Natural killer cell treated with Interleukin-12 subunit alpha and Interleukin-12 subunit beta and Interleukin-15 and Interleukin-18, amount 100 ng/mL, for 72 hours (primary cell): Measurements from ENCODE around the gene COA3. TPM values are rescaled to one million over a fixed set of nuclear protein-coding genes. Genes with fewer than 3 reads are reported as not detected.
"Not testable (repeated sequence)": the region's sequence is repeated elsewhere in the genome, so short reads cannot be mapped to it uniquely, and the experiment has no call there.

Source experiments
- ATAC-seq, 2 donors: fragments of 150-1000 bp; cut with Tn5 transposase in 1 of 2; sonication (Bioruptor Pico), chemical (Tn5 transposase) in 1 of 2; 2 replicates each; pipeline ENCODE4 v1.10.0; 2021
- DNase-seq: peaks from one replicate; pipeline ENCODE4 v3.0.0; 2022; ENCODE audit warnings: low spot score
- H3K27ac Mint-ChIP-seq, 2 donors: 1 replicate in 1 of 2; 2 replicates in 1 of 2; pipeline ENCODE4 v1.8.0; 2022; ENCODE audit warnings: mixed read lengths in 2 of 2, mild to moderate bottlenecking in 1 of 2, moderate library complexity in 1 of 2
- H3K27me3 Mint-ChIP-seq, 2 donors: 1 replicate in 1 of 2; 2 replicates in 1 of 2; pipeline ENCODE4 v1.8.0; 2022; ENCODE audit warnings: mixed read lengths in 2 of 2
- H3K36me3 Mint-ChIP-seq: one replicate; pipeline ENCODE4 v1.8.0; 2022; ENCODE audit warnings: mixed read lengths
- H3K4me1 Mint-ChIP-seq, 2 donors: 1 replicate in 1 of 2; 2 replicates in 1 of 2; pipeline ENCODE4 v1.8.0; 2022; ENCODE audit warnings: low read depth in 2 of 2, mixed read lengths in 2 of 2, mild to moderate bottlenecking in 1 of 2
- H3K4me3 Mint-ChIP-seq: one replicate; pipeline ENCODE4 v1.8.0; 2022; ENCODE audit warnings: mixed read lengths
- H3K9me3 Mint-ChIP-seq: 2 replicates; pipeline ENCODE4 v1.8.0; 2022; ENCODE audit warnings: mixed read lengths
- total RNA-seq, 2 donors: library from RNA; stranded (reverse); gene quantifications; one replicate each; pipeline ENCODE4 v1.2.3, GENCODE V29; 2022

COA3 gene
- total RNA-seq, 2 donors from 2014 or later, result 41.6 to 48.0 TPM

- peaks cover 21 to 24% of the 10 kb centered on the region in 2 donors for H3K4me1 Mint-ChIP-seq
- H3K27ac Mint-ChIP-seq, DNase-seq, H3K4me3 Mint-ChIP-seq, H3K9me3 Mint-ChIP-seq, H3K36me3 Mint-ChIP-seq, ATAC-seq: not testable (repeated sequence)
- peaks cover 20 to 24% of the 10 kb centered on the region in 2 donors for H3K27me3 Mint-ChIP-seq
Observed at GRCh38 chr17:42769964-42770363, 28.5 kb downstream of the COA3 start.

- ATAC-seq, H3K9me3 Mint-ChIP-seq, H3K27ac Mint-ChIP-seq, H3K4me3 Mint-ChIP-seq, DNase-seq, H3K36me3 Mint-ChIP-seq, H3K4me1 Mint-ChIP-seq: not testable (repeated sequence)
- peaks cover 29 to 38% of the 10 kb centered on the region in 2 donors for H3K27me3 Mint-ChIP-seq
Observed at GRCh38 chr17:42768006-42768405, 30.5 kb downstream of the COA3 start.

- peaks cover 34 to 43% of the 10 kb centered on the region in 2 donors for H3K27me3 Mint-ChIP-seq
- peaks cover 4 to 7% of the 10 kb centered on the region in 2 donors for H3K4me1 Mint-ChIP-seq
- no peak overlapping the region for H3K4me3 Mint-ChIP-seq
- ATAC-seq, result no peak
- no peak overlapping the region for H3K27ac Mint-ChIP-seq
- no peak for DNase-seq
- no peaks in the 10 kb centered on the region for H3K9me3 Mint-ChIP-seq
- no peaks in the 10 kb centered on the region for H3K36me3 Mint-ChIP-seq
Observed at GRCh38 chr17:42767512-42767911, 31.0 kb downstream of the COA3 start.

GRCh38 chr17:42766124-42766523, 32.4 kb downstream of the COA3 start:
- DNase-seq (no peak), ATAC-seq (no peak)
- H3K27me3 Mint-ChIP-seq, result peaks cover 43 to 50% of the 10 kb centered on the region in 2 donors
- no peaks in the 10 kb centered on the region for H3K9me3 Mint-ChIP-seq
- H3K36me3 Mint-ChIP-seq, result no peaks in the 10 kb centered on the region
- no peak overlapping the region for H3K27ac Mint-ChIP-seq
- H3K4me3 Mint-ChIP-seq, result no peak overlapping the region
- H3K4me1 Mint-ChIP-seq, result no peaks in the 10 kb centered on the region

GRCh38 chr17:42761638-42762037, 36.9 kb downstream of the COA3 start:
- Mint-ChIP-seq H3K4me3 (peak overlapping the region; percentile 41), H3K9me3 (no peaks in the 10 kb centered on the region), H3K36me3 (no peaks in the 10 kb centered on the region), H3K27ac (no peak overlapping the region), H3K27me3 (peaks cover 50 to 58% of the 10 kb centered on the region in 2 donors), H3K4me1 (peaks cover 0 to 4% of the 10 kb centered on the region in 2 donors)
- no peak for DNase-seq
- ATAC-seq, result no peak

GRCh38 chr17:42760652-42761581, 37.6 kb downstream of the COA3 start, which contains the start of gene RAMP2:
RAMP2 (plus strand) TSS chr17:42761227; CDS start chr17:42761262, 35 bp downstream.
- Mint-ChIP-seq H3K9me3 (no peaks in the 10 kb centered on the region), H3K4me3 (peak within 1 kb of the TSS; percentile 41), H3K36me3 (no peaks in the 10 kb centered on the region), H3K27ac (no peak within 1 kb of the TSS), H3K4me1 (peaks cover 0 to 4% of the 10 kb centered on the region in 2 donors), H3K27me3 (peaks cover 54 to 62% of the 10 kb centered on the region in 2 donors)
- ATAC-seq, result peak; percentile 33 to 47
- no peak for DNase-seq

GRCh38 chr17:42759982-42760651, 38.4 kb downstream of the COA3 start:
- Mint-ChIP-seq H3K36me3 (no peaks in the 10 kb centered on the region), H3K4me1 (peaks cover 0 to 4% of the 10 kb centered on the region in 2 donors), H3K9me3 (no peaks in the 10 kb centered on the region), H3K4me3 (peak overlapping the region; percentile 36), H3K27ac (no peak overlapping the region), H3K27me3 (peaks cover 52 to 57% of the 10 kb centered on the region in 2 donors)
- no peak for ATAC-seq
- no peak for DNase-seq

- Mint-ChIP-seq H3K36me3 (no peaks in the 10 kb centered on the region), H3K9me3 (no peaks in the 10 kb centered on the region), H3K27me3 (peaks cover 34 to 42% of the 10 kb centered on the region in 2 donors), H3K4me3 (no peak overlapping the region), H3K4me1 (no peaks in the 10 kb centered on the region), H3K27ac (no peak overlapping the region)
- no peak for ATAC-seq
- DNase-seq, result no peak
Observed at GRCh38 chr17:42754782-42755181, 43.7 kb downstream of the COA3 start.

- no peaks in the 10 kb centered on the region for H3K36me3 Mint-ChIP-seq
- peaks cover 31 to 33% of the 10 kb centered on the region in 2 donors for H3K27me3 Mint-ChIP-seq
- DNase-seq, result no peak
- no peak for ATAC-seq
- no peaks in the 10 kb centered on the region for H3K9me3 Mint-ChIP-seq
- H3K27ac Mint-ChIP-seq, result no peak overlapping the region
- no peak overlapping the region for H3K4me3 Mint-ChIP-seq
- H3K4me1 Mint-ChIP-seq, result no peaks in the 10 kb centered on the region
Observed at GRCh38 chr17:42751628-42752027, 46.9 kb downstream of the COA3 start.

- no peaks in the 10 kb centered on the region for H3K36me3 Mint-ChIP-seq
- no peaks in the 10 kb centered on the region for H3K4me1 Mint-ChIP-seq
- no peak overlapping the region for H3K4me3 Mint-ChIP-seq
- no peak overlapping the region for H3K27ac Mint-ChIP-seq
- no peak for DNase-seq
- ATAC-seq, result no peak
- peaks cover 26 to 27% of the 10 kb centered on the region in 2 donors for H3K27me3 Mint-ChIP-seq
- H3K9me3 Mint-ChIP-seq, result no peaks in the 10 kb centered on the region
Observed at GRCh38 chr17:42750739-42751344, 47.7 kb downstream of the COA3 start.

- H3K27me3 Mint-ChIP-seq, result peaks cover 20 to 26% of the 10 kb centered on the region in 2 donors
- H3K36me3 Mint-ChIP-seq, result no peaks in the 10 kb centered on the region
- H3K4me1 Mint-ChIP-seq, result peaks cover 7 to 8% of the 10 kb centered on the region in 2 donors
- H3K9me3 Mint-ChIP-seq, result no peaks in the 10 kb centered on the region
- H3K4me3 Mint-ChIP-seq, result no peak overlapping the region
- DNase-seq, result no peak
- no peak for ATAC-seq
- H3K27ac Mint-ChIP-seq, result no peak overlapping the region
Observed at GRCh38 chr17:42748908-42749798, 49.4 kb downstream of the COA3 start.

- no peaks in the 10 kb centered on the region for H3K9me3 Mint-ChIP-seq
- H3K27me3 Mint-ChIP-seq, result peaks cover 16 to 22% of the 10 kb centered on the region in 2 donors
- no peaks in the 10 kb centered on the region for H3K36me3 Mint-ChIP-seq
- ATAC-seq (no peak), DNase-seq (no peak)
- H3K4me1 Mint-ChIP-seq, result peaks cover 14 to 16% of the 10 kb centered on the region in 2 donors
- no peak overlapping the region for H3K27ac Mint-ChIP-seq
- no peak overlapping the region for H3K4me3 Mint-ChIP-seq
Observed at GRCh38 chr17:42748202-42748907, 50.1 kb downstream of the COA3 start.
